Inflammatory macrophage treated with lipopolysaccharide for 1 hour (primary cell): ENCODE results near the gene SAP30BP.
A peak's percentile ranks its signal among the peaks of the same experiment; 100 is the strongest.

ENCODE experiments used
- DNase-seq, 2 donors: peaks; one replicate each; pipeline ENCODE4 v3.0.0-alpha.2; 2020 to 2022

Gene SAP30BP

GRCh38 chr17:75743625-75744206 lies 76.6 kb downstream of the SAP30BP start:
- DNase-seq = no peak

- DNase-seq = no peak
Observed at GRCh38 chr17:75748706-75749105, 81.6 kb downstream of the SAP30BP start.

GRCh38 chr17:75749545-75750389 lies 82.6 kb downstream of the SAP30BP start:
- DNase-seq = peak; percentile 53 to 94

DNA sequence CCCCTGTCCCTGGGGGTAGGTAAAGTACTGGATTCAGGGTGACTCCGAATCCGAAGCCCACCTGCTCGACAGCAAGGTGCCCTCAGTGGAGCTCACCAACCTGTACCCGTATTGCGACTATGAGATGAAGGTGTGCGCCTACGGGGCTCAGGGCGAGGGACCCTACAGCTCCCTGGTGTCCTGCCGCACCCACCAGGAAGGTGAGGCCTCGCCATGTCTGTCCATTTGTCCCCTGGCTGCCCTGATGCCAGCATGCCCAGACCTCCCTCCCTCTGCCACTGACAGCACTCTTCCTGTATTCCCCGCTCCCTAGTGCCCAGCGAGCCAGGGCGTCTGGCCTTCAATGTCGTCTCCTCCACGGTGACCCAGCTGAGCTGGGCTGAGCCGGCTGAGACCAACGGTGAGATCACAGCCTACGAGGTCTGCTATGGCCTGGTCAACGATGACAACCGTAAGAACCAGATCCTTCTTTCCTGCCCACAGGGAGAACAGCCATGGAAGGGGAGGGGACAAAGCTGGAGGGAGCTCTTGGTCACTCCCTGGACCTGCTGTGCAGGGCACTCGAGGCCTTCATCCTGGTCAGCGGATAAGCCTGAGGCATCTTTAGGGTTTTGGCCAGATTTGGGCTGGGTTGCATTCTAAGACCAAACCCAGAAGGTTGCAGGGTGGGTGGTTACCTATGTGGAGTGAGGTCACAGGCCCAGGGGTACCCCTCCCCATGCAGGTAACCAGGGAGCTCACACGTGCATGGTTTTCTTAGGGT lies 83.7 kb downstream of the SAP30BP start:
- DNase-seq = no peak

GRCh38 chr17:75751676-75752404 lies 84.7 kb downstream of the SAP30BP start:
- no peak for DNase-seq

DNA sequence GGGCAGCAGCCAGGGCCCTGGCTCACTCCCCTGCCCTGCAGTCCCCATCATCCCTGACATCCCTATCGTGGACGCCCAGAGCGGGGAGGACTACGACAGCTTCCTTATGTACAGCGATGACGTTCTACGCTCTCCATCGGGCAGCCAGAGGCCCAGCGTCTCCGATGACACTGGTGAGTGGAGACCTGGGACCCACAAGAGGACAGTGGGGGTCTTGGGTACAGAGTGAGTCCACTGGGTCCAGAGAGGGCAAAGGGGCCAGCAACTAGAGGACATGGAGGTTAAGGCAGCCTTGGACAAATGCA lies 85.2 kb downstream of the SAP30BP start:
- no peak for DNase-seq

DNA sequence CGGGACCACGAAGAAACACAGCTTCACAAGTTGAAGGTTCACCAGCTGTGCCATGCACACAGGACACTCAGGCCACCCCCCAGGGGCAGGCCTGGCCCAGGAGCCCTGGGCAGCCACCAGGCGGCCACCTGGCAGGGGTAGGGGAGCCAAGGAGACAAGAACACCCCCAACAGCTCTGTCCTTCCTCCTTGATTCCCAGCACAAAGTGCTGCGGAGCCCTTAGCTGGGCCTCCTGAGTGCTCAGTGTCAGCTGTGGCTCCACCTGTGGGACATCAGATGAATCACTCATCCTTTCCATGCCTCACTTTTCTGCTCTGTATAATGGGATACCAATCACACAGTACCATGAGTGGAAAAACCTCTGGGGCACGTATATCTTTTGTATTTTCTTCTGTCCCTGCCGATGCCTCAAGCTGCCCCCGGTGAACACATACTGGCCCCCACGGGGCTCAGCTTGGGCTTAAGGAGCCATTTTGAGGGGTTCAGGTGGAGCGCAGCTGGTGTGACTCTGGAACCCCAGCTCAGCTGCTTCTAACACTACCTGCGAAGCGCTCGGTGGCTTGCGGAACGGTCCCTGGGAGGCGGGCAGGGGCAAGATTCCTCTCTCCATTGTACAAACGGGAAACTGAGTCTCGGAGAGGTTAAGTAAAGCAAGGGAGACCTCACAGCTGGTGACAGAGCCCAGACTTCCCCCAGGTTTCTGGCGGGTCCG lies 85.8 kb downstream of the SAP30BP start:
- no peak for DNase-seq

GRCh38 chr17:75753514-75754377 lies 86.6 kb downstream of the SAP30BP start:
- peak; percentile 41 to 45 for DNase-seq

DNA sequence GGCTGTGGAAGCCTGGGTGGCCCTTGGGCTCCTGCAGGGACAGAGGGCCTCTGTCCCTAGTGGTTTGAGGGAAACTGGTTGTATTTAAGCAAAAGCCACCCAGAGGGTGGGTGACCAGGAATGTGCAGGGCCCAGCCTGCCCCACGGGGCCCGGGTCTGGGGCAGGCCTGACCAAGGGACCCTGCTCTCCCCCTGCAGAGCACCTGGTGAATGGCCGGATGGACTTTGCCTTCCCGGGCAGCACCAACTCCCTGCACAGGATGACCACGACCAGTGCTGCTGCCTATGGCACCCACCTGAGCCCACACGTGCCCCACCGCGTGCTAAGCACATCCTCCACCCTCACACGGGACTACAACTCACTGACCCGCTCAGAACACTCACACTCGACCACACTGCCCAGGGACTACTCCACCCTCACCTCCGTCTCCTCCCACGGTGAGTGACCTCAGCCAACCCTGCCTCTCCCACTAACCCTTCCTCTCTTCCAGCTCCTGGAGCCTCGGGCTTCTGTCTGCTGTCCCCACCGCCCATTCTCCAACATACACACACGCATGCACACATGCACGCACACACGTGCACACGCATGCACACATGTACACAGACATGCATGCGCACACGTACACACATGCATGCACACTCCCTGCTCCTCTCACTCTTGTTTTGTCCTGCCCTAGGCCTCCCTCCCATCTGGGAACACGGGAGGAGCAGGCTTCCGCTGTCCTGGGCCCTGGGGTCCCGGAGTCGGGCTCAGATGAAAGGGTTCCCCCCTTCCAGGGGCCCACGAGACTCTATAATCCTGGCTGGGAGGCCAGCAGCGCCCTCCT lies 87.5 kb downstream of the SAP30BP start:
- DNase-seq = peak in 1 of 2 donors; percentile 42

DNA sequence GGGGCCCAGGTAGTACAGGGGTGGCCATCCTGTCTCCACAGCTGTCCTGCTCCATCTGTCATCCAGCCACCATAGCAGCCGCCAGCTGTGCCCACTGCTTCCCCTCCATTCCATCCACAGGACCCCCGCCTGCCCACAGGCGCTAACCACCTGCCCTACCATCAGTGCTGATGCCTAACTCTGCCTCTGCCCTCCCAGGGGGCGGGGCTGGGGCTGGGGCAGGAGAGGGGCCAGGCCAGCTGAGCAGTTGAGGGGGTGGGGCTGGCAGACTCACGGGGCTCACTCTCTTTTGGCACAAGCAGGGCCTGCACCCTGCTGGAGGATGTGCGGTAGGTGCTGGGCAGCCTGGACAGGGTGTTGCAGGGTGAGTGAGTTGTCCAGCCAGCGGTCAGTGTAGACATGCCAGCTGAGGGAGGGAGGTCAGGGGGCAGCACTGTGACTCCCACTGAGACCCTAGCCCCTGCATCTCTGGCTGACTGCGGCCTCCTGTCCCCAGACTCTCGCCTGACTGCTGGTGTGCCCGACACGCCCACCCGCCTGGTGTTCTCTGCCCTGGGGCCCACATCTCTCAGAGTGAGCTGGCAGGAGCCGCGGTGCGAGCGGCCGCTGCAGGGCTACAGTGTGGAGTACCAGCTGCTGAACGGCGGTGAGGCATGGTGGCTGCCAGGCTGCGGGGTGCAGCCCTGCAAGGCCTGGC lies 88.2 kb downstream of the SAP30BP start:
- no peak for DNase-seq

GRCh38 chr17:75755990-75756389 lies 88.9 kb downstream of the SAP30BP start:
- peak; percentile 54 to 76 for DNase-seq

DNA sequence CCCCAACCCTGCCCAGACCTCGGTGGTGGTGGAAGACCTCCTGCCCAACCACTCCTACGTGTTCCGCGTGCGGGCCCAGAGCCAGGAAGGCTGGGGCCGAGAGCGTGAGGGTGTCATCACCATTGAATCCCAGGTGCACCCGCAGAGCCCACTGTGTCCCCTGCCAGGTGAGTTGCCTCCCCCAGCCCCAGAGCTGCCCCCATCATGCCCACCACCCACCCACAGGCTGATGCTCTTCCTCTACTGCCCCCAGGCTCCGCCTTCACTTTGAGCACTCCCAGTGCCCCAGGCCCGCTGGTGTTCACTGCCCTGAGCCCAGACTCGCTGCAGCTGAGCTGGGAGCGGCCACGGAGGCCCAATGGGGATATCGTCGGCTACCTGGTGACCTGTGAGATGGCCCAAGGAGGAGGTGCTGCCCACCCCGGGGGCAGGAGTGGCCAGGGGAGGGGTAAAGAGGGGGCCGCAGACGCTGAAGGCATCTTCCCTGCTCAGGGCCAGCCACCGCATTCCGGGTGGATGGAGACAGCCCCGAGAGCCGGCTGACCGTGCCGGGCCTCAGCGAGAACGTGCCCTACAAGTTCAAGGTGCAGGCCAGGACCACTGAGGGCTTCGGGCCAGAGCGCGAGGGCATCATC lies 89.4 kb downstream of the SAP30BP start:
- no peak for DNase-seq

DNA sequence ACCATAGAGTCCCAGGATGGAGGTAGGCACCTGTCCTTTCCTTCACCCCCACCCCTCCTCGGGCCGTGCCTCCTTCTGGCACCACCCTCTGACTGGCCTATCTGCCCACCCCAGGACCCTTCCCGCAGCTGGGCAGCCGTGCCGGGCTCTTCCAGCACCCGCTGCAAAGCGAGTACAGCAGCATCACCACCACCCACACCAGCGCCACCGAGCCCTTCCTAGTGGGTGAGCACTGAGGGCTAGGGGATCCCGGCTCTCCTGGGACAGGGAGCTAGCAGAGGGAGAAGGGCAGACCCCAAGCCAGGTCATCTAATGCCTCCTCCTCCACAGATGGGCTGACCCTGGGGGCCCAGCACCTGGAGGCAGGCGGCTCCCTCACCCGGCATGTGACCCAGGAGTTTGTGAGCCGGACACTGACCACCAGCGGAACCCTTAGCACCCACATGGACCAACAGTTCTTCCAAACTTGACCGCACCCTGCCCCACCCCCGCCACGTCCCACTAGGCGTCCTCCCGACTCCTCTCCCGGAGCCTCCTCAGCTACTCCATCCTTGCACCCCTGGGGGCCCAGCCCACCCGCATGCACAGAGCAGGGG lies 90.0 kb downstream of the SAP30BP start:
- no peak for DNase-seq
